ENCODE measurements around the gene DLX1.

DNA sequence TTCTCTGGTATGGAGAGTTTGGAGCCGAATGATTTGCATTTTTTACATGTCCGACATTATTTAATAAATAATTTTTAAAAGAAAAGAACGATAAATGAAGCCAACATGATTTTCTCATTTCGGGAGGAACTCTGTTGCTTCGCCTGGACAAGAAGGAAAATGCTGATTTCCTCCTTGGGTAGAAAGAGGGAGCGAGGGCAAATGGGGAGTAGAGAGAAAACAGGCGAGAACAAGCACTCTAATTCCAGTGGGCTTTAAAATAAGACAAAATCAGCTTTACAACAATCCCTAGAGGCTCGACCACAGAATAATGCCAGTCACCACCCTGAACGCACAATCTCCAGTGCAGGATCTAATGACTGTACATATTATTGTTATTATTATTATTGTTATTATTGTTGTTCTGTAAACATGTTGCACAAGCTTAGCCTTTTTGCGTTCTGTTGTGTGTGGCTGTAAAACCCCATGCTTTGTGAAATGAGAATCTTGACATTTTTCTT lies 3.7 kb downstream of the DLX1 start:
- TF ChIP-seq POLR2A (IDR thresholded peaks at IDR 0.05) (no peak), POLR2AphosphoS5 (IDR thresholded peaks at IDR 0.05) (no peak)

Measured in breast epithelium (tissue), 3 donors.